IPS DF 6.9 (cell line): ENCODE measurements around the gene MRPS18A.

ENCODE experiments used
- DNase-seq: peaks from one replicate; pipeline ENCODE4 v3.0.0-alpha.2; 2013; ENCODE audit warnings: low read depth, low spot score
- H3K27ac ChIP-seq: one replicate; pipeline ENCODE4 v1.5.1; 2013; ENCODE audit warnings: low read length, control low read depth
- H3K27me3 ChIP-seq: 2 replicates; pipeline ENCODE4 v1.6.1; 2013; ENCODE audit warnings: mild to moderate bottlenecking, low read length; ENCODE audit not compliant: control insufficient read depth, insufficient read depth
- H3K36me3 ChIP-seq: 2 replicates; pipeline ENCODE4 v1.6.1; 2013; ENCODE audit warnings: low read length; ENCODE audit not compliant: control insufficient read depth, insufficient read depth
- H3K4me1 ChIP-seq: 2 replicates; pipeline ENCODE4 v1.6.1; 2013; ENCODE audit warnings: low read length; ENCODE audit not compliant: control insufficient read depth, insufficient read depth
- H3K4me3 ChIP-seq: 2 replicates; pipeline ENCODE4 v1.5.1; 2013; ENCODE audit warnings: mild to moderate bottlenecking, low read length
- H3K9me3 ChIP-seq: 2 replicates; pipeline ENCODE4 v1.6.1; 2013; ENCODE audit warnings: low read length, inconsistent platforms; ENCODE audit not compliant: control insufficient read depth, insufficient read depth
- WGBS: extraction: QIAGEN DNeasy Blood & Tissue Kit; methylation state at CpG from one replicate; pipeline ENCODE4 v1.1.7; 2013; ENCODE audit warnings: mixed read lengths, missing lambda C conversion rate; ENCODE audit not compliant: insufficient read length, insufficient coverage; 5-methylcytosine and 5-hydroxymethylcytosine counted together

The MRPS18A gene

DNA sequence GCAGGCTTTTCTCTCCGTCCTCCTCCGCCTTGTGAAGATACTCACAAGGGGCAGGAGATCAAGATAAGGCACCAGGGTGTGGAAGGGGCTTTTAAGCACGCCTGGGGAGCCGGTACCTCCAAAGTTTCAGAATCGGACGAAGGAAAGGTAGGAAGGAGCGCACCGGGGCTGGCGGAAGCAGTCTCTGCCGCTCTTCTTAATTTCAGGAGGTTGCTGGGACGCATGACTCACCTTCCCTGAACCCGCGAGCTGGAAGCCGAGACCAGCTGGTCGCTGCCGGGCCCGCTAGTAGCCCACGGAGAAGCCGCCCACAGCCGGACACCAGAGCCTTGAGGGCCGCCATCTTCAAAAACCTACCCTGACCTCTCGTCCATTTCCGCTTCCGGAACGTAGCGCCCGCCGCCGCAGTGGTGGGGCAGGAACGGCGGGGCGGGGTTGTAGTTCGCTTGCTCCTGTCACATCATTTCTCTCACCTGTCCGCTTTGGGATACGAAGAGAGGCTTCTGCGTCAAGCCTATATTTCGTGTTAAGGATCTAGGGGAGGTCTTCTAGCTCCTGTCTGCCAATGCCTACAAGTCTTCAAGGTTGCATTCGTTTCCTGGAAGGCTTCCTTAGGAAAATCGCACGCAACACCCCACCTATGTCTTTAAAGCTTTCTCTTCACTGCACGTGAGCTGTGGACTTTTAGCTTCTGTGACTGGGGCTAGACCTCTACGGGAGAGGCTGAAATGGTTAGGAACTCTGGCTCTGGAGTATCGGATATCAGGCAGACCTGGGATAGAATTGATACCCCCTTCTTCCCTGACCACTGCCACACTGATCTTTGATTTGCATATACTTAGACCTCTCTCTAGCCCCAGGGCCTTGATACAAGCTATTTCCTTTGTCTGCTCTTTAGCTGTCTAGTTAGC is at the start of gene MRPS18A:
MRPS18A (minus strand) TSS at position 355 of the 911 bp plus-strand sequence; CDS start at position 343, 12 bp downstream.
- Histone ChIP-seq H3K9me3 (no peaks in the 10 kb centered on the region), H3K27ac (no peak within 1 kb of the TSS), H3K4me1 (0 out of 2 replicates have a peak, but pooled peaks cover 1% of the 10 kb centered on the region), H3K36me3 (no peaks in the 10 kb centered on the region), H3K27me3 (no peaks in the 10 kb centered on the region), H3K4me3 (peak within 1 kb of the TSS; percentile 86)
- DNase-seq, result no peak
- WGBS, result no CpG with 5 or more reads among the region's 43 CpGs

DNA sequence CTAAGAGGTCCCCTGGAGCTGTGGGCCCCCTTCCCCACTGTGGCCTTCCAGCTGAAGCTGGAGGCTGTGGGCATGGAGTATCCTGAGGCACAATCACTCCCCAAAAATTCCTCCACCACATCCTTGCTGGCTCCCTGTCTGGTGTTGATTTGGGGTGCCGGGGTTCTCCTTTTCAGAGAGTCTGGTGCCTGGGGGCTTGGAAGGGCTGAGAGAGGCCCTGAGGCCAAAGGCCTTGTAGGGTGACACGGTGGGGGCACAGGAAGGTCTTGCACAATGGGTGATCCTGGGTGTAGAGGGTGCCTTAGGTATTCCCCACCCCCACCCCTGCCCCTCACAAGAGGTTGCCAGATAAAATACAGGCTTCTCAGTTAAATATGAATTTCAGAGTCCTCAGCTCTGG is 49.3 kb upstream of the MRPS18A start:
- H3K4me1 ChIP-seq, result peaks cover 2% of the 10 kb centered on the region

GRCh38 chr6:43736211-43736786 is 48.7 kb upstream of the MRPS18A start:
- no peaks in the 10 kb centered on the region for H3K27me3 ChIP-seq
- H3K4me3 ChIP-seq, result no peak overlapping the region
- DNase-seq, result no peak
- no peaks in the 10 kb centered on the region for H3K36me3 ChIP-seq
- peaks cover 2% of the 10 kb centered on the region for H3K4me1 ChIP-seq
- no peaks in the 10 kb centered on the region for H3K9me3 ChIP-seq
- no peak overlapping the region for H3K27ac ChIP-seq
- no CpG with 5 or more reads among the region's 2 CpGs for WGBS

More for the DNA sequence above, 49.3 kb upstream of the MRPS18A start:
- no peaks in the 10 kb centered on the region for H3K9me3 ChIP-seq
- no peak overlapping the region for H3K27ac ChIP-seq
- H3K27me3 ChIP-seq, result no peaks in the 10 kb centered on the region
- no CpG with 5 or more reads among the region's 2 CpGs for WGBS
- DNase-seq, result no peak
- H3K4me3 ChIP-seq, result no peak overlapping the region
- H3K36me3 ChIP-seq, result no peaks in the 10 kb centered on the region

DNA sequence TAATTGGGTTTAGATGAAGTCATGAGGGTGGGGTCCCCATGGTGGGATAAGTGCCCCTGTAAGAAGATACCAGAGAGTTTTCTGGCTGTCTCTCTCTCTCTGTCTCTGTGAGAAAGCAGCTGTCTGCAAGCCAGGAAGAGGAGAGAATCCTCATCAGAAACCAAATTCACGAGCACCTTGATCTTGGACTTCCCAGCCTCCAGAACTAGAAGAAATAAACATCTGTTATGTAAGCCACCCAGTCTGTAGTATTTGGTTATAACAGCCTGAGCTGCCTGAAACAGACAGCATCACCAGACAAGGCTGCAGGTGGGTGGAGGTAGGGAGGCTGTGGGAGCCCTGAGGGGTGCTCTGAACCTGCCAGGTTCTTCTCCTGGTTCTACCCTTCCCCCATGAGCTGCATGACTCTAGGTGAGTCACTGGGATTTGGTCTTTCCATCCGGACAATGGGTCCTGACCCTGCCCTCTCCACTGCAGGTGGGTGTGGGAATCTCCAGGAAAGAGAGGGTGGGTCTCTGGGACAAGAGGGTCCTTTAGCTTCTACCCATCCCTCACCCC is 48.1 kb upstream of the MRPS18A start:
- DNase-seq, result no peak
- Histone ChIP-seq H3K27ac (no peak overlapping the region), H3K4me3 (no peak overlapping the region), H3K9me3 (no peaks in the 10 kb centered on the region), H3K4me1 (peaks cover 2% of the 10 kb centered on the region), H3K27me3 (no peaks in the 10 kb centered on the region), H3K36me3 (no peaks in the 10 kb centered on the region)
- no CpG with 5 or more reads among the region's 2 CpGs for WGBS

- H3K36me3 ChIP-seq, result no peaks in the 10 kb centered on the region
- no peak for DNase-seq
- H3K9me3 ChIP-seq, result no peaks in the 10 kb centered on the region
- H3K27me3 ChIP-seq, result no peaks in the 10 kb centered on the region
- no peak overlapping the region for H3K27ac ChIP-seq
- H3K4me1 ChIP-seq, result peaks cover 2% of the 10 kb centered on the region
- no CpG with 5 or more reads among the region's 3 CpGs for WGBS
- no peak overlapping the region for H3K4me3 ChIP-seq
These were observed 46.7 kb upstream of the MRPS18A start for GRCh38 chr6:43734294-43734665.

DNA sequence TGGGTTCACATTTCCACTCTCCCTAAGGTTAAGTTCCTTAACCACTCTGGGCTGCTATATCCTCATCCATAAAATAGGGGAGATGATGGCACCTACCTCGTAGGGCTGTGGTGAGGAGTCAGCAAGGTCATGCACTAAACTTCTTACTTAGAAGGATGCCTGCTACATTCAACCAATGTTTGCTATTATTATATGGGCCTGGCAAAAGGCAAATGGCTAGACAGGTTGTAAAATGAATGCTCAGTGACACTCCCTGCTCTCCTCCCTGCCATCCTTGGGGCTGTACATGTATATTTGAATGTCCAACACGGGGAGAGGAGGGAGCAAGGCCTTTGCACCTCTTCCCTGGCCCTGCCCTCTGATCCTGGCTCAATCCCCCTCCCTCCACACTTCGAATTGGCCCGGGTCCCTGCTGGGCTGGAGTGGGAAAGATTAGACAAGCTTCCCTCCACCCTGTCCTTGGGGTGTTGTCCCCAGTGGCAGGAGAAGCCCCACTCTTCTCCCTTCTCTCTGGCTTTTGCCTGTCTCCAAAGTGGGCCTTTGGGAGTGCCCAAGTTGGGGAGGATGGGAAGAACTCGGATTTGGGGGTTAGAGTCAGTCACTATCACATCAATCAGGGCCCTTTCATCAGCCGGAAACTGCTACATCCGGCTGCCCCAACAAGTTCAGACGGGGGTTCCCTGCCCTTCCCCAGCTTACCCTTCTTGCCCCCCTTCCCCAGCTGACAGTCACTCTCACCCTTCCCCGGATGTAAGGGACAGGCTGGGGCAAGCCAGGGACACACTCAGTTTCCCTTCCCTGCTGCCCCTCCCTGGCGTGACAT is 46.1 kb upstream of the MRPS18A start:
- no peak for DNase-seq
- Histone ChIP-seq H3K36me3 (no peaks in the 10 kb centered on the region), H3K4me1 (peaks cover 2% of the 10 kb centered on the region), H3K9me3 (no peaks in the 10 kb centered on the region), H3K4me3 (no peak overlapping the region), H3K27ac (no peak overlapping the region), H3K27me3 (no peaks in the 10 kb centered on the region)
- no CpG with 5 or more reads among the region's 10 CpGs for WGBS

- Histone ChIP-seq H3K27ac (no peak overlapping the region), H3K4me3 (no peak overlapping the region), H3K27me3 (no peaks in the 10 kb centered on the region), H3K9me3 (no peaks in the 10 kb centered on the region), H3K36me3 (no peaks in the 10 kb centered on the region), H3K4me1 (no peaks in the 10 kb centered on the region; the same call in 1 of the 2 replicates)
- DNase-seq, result no peak
These were observed 43.0 kb upstream of the MRPS18A start for GRCh38 chr6:43730634-43731033.

GRCh38 chr6:43729537-43729936 is 41.9 kb upstream of the MRPS18A start:
- no peaks in the 10 kb centered on the region for H3K9me3 ChIP-seq
- no peak overlapping the region for H3K27ac ChIP-seq
- H3K36me3 ChIP-seq, result no peaks in the 10 kb centered on the region
- H3K27me3 ChIP-seq, result no peaks in the 10 kb centered on the region
- no peak overlapping the region for H3K4me3 ChIP-seq
- no CpG with 5 or more reads among the region's 6 CpGs for WGBS
- peaks cover 1% of the 10 kb centered on the region; the same call in 1 of the 2 replicates for H3K4me1 ChIP-seq
- no peak for DNase-seq

- no peak overlapping the region for H3K4me3 ChIP-seq
- no peak for DNase-seq
- no peaks in the 10 kb centered on the region for H3K27me3 ChIP-seq
- WGBS, result no CpG with 5 or more reads among the region's 2 CpGs
- no peak overlapping the region for H3K27ac ChIP-seq
- no peaks in the 10 kb centered on the region for H3K36me3 ChIP-seq
- H3K9me3 ChIP-seq, result no peaks in the 10 kb centered on the region
- peaks cover 1% of the 10 kb centered on the region; the same call in 1 of the 2 replicates for H3K4me1 ChIP-seq
These were observed 41.0 kb upstream of the MRPS18A start for GRCh38 chr6:43728586-43728985.

GRCh38 chr6:43727634-43728033 is 40.0 kb upstream of the MRPS18A start:
- no peak overlapping the region for H3K27ac ChIP-seq
- WGBS, result no CpG with 5 or more reads among the region's 3 CpGs
- no peak for DNase-seq
- H3K36me3 ChIP-seq, result no peaks in the 10 kb centered on the region
- no peaks in the 10 kb centered on the region for H3K27me3 ChIP-seq
- H3K4me3 ChIP-seq, result no peak overlapping the region
- H3K4me1 ChIP-seq, result peaks cover 1% of the 10 kb centered on the region; the same call in 1 of the 2 replicates
- H3K9me3 ChIP-seq, result no peaks in the 10 kb centered on the region
